HEK293 (cell line): ENCODE results near the gene PTGER3.

ENCODE experiments used
- CTCF ChIA-PET: fragments of 350-600 bp; formaldehyde crosslinking; extraction: SDS; loops from one replicate; lab custom pipeline; 2021; ENCODE audit warnings: antibody characterized with exemption; lab: Yijun Ruan, JAX
- POLR2A ChIA-PET: fragments of 300-600 bp; formaldehyde crosslinking; extraction: SDS; loops from one replicate; lab custom pipeline; 2020; ENCODE audit warnings: antibody characterized with exemption, inconsistent platforms; lab: Yijun Ruan, JAX
- H3K27ac ChIP-seq: fragments of 200-500 bp; sonication (Bioruptor generic); 2 replicates; pipeline ENCODE4 v1.5.1; 2014; ENCODE audit warnings: low read depth, low read length, control low read depth, inconsistent platforms; ENCODE audit errors: extremely low read depth
- H3K36me3 ChIP-seq, 2 experiments: fragments of 200-500 bp in 1 of 2; sonication (Bioruptor generic) in 1 of 2; 1 replicate in 1 of 2; 2 replicates in 1 of 2; pipeline ENCODE4 v1.5.1; 2014 to 2017; ENCODE audit warnings: inconsistent platforms in 2 of 2, low read length in 2 of 2; ENCODE audit not compliant: control insufficient read depth in 2 of 2, insufficient read depth in 1 of 2
- H3K4me1 ChIP-seq: fragments of 200-500 bp; sonication (Bioruptor generic); 2 replicates; pipeline ENCODE4 v1.5.1; 2014; ENCODE audit warnings: mild to moderate bottlenecking, low read length, inconsistent platforms; ENCODE audit not compliant: control insufficient read depth, insufficient read depth
- H3K4me3 ChIP-seq: 2 replicates; pipeline ENCODE4 v1.5.1; 2011; ENCODE audit warnings: low read depth, mild to moderate bottlenecking, control low read depth, low read length, moderate library complexity
- H3K9me3 ChIP-seq: fragments of 200-500 bp; sonication (Bioruptor generic); 2 replicates; pipeline ENCODE4 v1.5.1; 2014; ENCODE audit warnings: low read depth, low read length, inconsistent platforms; ENCODE audit not compliant: control insufficient read depth, insufficient read depth
- MZF1 ChIP-seq: fragments of 450-650 bp; formaldehyde crosslinking; IDR thresholded peaks from 2 replicates; pipeline ENCODE4 v1.5.1; 2017; ENCODE audit warnings: missing biosample characterization, missing genetic modification characterization, borderline replicate concordance
- REPIN1 ChIP-seq: fragments of 450-650 bp; formaldehyde crosslinking; IDR thresholded peaks from 2 replicates; pipeline ENCODE4 v1.5.1; 2017; ENCODE audit warnings: missing biosample characterization, missing genetic modification characterization, low read depth
- ZBTB44 ChIP-seq: fragments of 450-650 bp; IDR thresholded peaks from 2 replicates; pipeline ENCODE4 v1.5.1; 2018; ENCODE audit warnings: missing biosample characterization, mild to moderate bottlenecking, missing genetic modification characterization
- ZBTB8A ChIP-seq: fragments of 450-650 bp; formaldehyde crosslinking; IDR thresholded peaks from 2 replicates; pipeline ENCODE4 v1.5.1; 2016; ENCODE audit warnings: missing biosample characterization, missing genetic modification characterization
- ZNF133 ChIP-seq: fragments of 450-650 bp; formaldehyde crosslinking; IDR thresholded peaks from 2 replicates; pipeline ENCODE4 v1.5.1; 2016; ENCODE audit warnings: missing biosample characterization, missing genetic modification characterization
- ZNF138 ChIP-seq: fragments of 450-650 bp; formaldehyde crosslinking; IDR thresholded peaks from 2 replicates; pipeline ENCODE4 v1.5.1; 2016; ENCODE audit warnings: missing biosample characterization, missing genetic modification characterization, borderline replicate concordance
- ZNF223 ChIP-seq: fragments of 450-650 bp; formaldehyde crosslinking; IDR thresholded peaks from 2 replicates; pipeline ENCODE4 v1.5.1; 2016; ENCODE audit warnings: missing biosample characterization, missing genetic modification characterization
- ZNF324 ChIP-seq: fragments of 450-650 bp; formaldehyde crosslinking; IDR thresholded peaks from 2 replicates; pipeline ENCODE4 v1.5.1; 2016; ENCODE audit warnings: missing biosample characterization, missing genetic modification characterization
- ZNF423 ChIP-seq: fragments of 450-650 bp; formaldehyde crosslinking; IDR thresholded peaks from 2 replicates; pipeline ENCODE4 v1.5.1; 2016; ENCODE audit warnings: missing biosample characterization, missing genetic modification characterization
- ZNF501 ChIP-seq: fragments of 450-650 bp; formaldehyde crosslinking; IDR thresholded peaks from 2 replicates; pipeline ENCODE4 v1.5.1; 2016; ENCODE audit warnings: missing biosample characterization, missing genetic modification characterization
- ZNF707 ChIP-seq: fragments of 450-650 bp; formaldehyde crosslinking; IDR thresholded peaks from 2 replicates; pipeline ENCODE4 v1.5.1; 2016; ENCODE audit warnings: missing biosample characterization, missing genetic modification characterization
- ZNF76 ChIP-seq: fragments of 450-650 bp; formaldehyde crosslinking; IDR thresholded peaks from 2 replicates; pipeline ENCODE4; 2016; ENCODE audit warnings: low read depth, missing biosample characterization, missing genetic modification characterization, borderline replicate concordance
- ZSCAN16 ChIP-seq: fragments of 450-650 bp; formaldehyde crosslinking; IDR thresholded peaks from 2 replicates; pipeline ENCODE4 v1.5.1; 2016; ENCODE audit warnings: missing biosample characterization, missing genetic modification characterization
- ZSCAN4 ChIP-seq: fragments of 450-650 bp; formaldehyde crosslinking; IDR thresholded peaks from 2 replicates; pipeline ENCODE4 v1.5.1; 2017; ENCODE audit warnings: missing biosample characterization, missing genetic modification characterization
- TF ChIP-seq, protein P1 (sequence below): fragments of 450-650 bp; formaldehyde crosslinking; IDR thresholded peaks from 2 replicates; pipeline ENCODE4 v1.5.1; 2016; ENCODE audit warnings: missing biosample characterization, missing genetic modification characterization, borderline replicate concordance
- TF ChIP-seq, protein P2 (sequence below): fragments of 450-650 bp; formaldehyde crosslinking; IDR thresholded peaks from 2 replicates; pipeline ENCODE4 v1.5.1; 2016; ENCODE audit warnings: missing biosample characterization, missing genetic modification characterization
- TF ChIP-seq, protein P3 (sequence below): fragments of 450-650 bp; formaldehyde crosslinking; IDR thresholded peaks from 2 replicates; pipeline ENCODE4 v1.5.1; 2017; ENCODE audit warnings: missing biosample characterization, missing genetic modification characterization

Gene PTGER3

DNA sequence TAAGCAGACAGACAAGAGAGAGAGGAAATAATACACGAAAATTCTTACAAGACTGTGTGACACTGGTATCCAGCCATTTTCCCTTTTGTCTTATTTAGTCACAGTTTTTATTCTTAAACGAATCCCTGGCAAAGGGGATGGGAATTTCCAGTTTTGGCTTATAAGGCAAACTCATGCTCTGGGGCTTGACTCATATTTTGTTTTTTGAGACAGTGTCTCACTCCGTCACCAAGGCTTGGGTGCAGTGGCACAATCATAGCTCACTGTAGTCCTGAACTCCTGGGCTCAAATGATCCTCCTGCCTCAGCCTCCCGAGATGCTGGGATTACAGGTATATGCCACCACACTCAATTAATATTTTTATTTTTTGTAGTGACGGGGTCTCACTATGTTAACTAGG, 31.9 kb downstream of the PTGER3 start:
- no peaks in the 10 kb centered on the region for H3K9me3 ChIP-seq
- POLR2A ChIA-PET = no interaction called here
- H3K27ac ChIP-seq = no peak overlapping the region
- no peaks in the 10 kb centered on the region for H3K4me1 ChIP-seq
- TF ChIP-seq ZNF324 (tag by site-specific recombination) = no peak
- TF ChIP-seq, all 188 proteins: peak for 0
- Histone ChIP-seq H3K4me3 (no peak overlapping the region), H3K36me3 (no peaks in the 10 kb centered on the region)
- CTCF ChIA-PET = interaction anchor here (0.7 to 1.3 kb wide), 2 partner anchors 11 to 28 kb away, joined by 3 to 5 read pairs; no protein-coding TSS in a partner anchor

DNA sequence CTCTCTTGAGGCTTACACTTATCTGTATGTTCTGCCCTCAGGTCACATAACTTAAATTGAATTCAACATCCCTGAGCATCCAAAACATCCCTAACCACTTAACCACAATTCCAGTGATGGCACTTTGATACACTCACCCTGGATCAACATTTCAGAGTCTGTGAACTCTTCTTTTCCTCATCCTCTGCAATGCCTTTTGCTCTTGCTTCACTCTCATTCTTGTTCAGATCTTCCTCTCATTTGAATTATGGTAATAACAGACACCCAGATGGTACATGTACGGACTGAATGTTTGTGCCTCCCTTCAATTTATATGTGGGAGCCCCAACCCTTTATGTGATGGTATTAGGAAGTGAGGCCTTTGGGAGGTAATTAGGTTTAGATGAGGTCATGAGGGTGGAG, 33.4 kb downstream of the PTGER3 start:
- H3K9me3 ChIP-seq = no peaks in the 10 kb centered on the region
- no peak overlapping the region for H3K4me3 ChIP-seq
- ChIA-PET CTCF (interaction anchor here (0.9 kb wide), 1 partner anchor 36 kb away, joined by 3 read pairs; no protein-coding TSS in a partner anchor), POLR2A (no interaction called here)
- H3K36me3 ChIP-seq = no peaks in the 10 kb centered on the region
- no peaks in the 10 kb centered on the region for H3K4me1 ChIP-seq
- H3K27ac ChIP-seq = no peak overlapping the region
- TF ChIP-seq ZBTB44 (tag by site-specific recombination) = no peak

- H3K27ac ChIP-seq = no peak overlapping the region
- no peak overlapping the region for H3K4me3 ChIP-seq
- no peaks in the 10 kb centered on the region for H3K9me3 ChIP-seq
- ChIA-PET POLR2A (no interaction called here), CTCF (no interaction called here)
- TF ChIP-seq ZNF501 (tag by site-specific recombination) = no peak
- no peaks in the 10 kb centered on the region for H3K4me1 ChIP-seq
- H3K36me3 ChIP-seq = no peaks in the 10 kb centered on the region
Measured at GRCh38 chr1:71002709-71003475, 44.7 kb downstream of the PTGER3 start.

- no peaks in the 10 kb centered on the region for H3K9me3 ChIP-seq
- no peaks in the 10 kb centered on the region for H3K4me1 ChIP-seq
- H3K36me3 ChIP-seq = no peaks in the 10 kb centered on the region
- H3K4me3 ChIP-seq = no peak overlapping the region
- POLR2A ChIA-PET = no interaction called here
- CTCF ChIA-PET = no interaction called here
- H3K27ac ChIP-seq = no peak overlapping the region
- no peak for TF ChIP-seq MZF1 (tag by site-specific recombination)
- no peak for TF ChIP-seq ZBTB8A (tag by site-specific recombination)
- TF ChIP-seq ZNF138 (tag by site-specific recombination) = no peak
- no peak for TF ChIP-seq REPIN1
- TF ChIP-seq, protein P1, sequence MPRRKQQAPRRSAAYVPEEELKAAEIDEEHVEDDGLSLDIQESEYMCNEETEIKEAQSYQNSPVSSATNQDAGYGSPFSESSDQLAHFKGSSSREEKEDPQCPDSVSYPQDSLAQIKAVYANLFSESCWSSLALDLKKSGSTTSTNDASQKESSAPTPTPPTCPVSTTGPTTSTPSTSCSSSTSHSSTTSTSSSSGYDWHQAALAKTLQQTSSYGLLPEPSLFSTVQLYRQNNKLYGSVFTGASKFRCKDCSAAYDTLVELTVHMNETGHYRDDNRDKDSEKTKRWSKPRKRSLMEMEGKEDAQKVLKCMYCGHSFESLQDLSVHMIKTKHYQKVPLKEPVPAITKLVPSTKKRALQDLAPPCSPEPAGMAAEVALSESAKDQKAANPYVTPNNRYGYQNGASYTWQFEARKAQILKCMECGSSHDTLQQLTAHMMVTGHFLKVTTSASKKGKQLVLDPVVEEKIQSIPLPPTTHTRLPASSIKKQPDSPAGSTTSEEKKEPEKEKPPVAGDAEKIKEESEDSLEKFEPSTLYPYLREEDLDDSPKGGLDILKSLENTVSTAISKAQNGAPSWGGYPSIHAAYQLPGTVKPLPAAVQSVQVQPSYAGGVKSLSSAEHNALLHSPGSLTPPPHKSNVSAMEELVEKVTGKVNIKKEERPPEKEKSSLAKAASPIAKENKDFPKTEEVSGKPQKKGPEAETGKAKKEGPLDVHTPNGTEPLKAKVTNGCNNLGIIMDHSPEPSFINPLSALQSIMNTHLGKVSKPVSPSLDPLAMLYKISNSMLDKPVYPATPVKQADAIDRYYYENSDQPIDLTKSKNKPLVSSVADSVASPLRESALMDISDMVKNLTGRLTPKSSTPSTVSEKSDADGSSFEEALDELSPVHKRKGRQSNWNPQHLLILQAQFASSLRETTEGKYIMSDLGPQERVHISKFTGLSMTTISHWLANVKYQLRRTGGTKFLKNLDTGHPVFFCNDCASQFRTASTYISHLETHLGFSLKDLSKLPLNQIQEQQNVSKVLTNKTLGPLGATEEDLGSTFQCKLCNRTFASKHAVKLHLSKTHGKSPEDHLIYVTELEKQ (tag by site-specific recombination) = no peak
- TF ChIP-seq, protein P2, sequence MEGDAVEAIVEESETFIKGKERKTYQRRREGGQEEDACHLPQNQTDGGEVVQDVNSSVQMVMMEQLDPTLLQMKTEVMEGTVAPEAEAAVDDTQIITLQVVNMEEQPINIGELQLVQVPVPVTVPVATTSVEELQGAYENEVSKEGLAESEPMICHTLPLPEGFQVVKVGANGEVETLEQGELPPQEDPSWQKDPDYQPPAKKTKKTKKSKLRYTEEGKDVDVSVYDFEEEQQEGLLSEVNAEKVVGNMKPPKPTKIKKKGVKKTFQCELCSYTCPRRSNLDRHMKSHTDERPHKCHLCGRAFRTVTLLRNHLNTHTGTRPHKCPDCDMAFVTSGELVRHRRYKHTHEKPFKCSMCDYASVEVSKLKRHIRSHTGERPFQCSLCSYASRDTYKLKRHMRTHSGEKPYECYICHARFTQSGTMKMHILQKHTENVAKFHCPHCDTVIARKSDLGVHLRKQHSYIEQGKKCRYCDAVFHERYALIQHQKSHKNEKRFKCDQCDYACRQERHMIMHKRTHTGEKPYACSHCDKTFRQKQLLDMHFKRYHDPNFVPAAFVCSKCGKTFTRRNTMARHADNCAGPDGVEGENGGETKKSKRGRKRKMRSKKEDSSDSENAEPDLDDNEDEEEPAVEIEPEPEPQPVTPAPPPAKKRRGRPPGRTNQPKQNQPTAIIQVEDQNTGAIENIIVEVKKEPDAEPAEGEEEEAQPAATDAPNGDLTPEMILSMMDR (tag by site-specific recombination) = no peak
- TF ChIP-seq, protein P3, sequence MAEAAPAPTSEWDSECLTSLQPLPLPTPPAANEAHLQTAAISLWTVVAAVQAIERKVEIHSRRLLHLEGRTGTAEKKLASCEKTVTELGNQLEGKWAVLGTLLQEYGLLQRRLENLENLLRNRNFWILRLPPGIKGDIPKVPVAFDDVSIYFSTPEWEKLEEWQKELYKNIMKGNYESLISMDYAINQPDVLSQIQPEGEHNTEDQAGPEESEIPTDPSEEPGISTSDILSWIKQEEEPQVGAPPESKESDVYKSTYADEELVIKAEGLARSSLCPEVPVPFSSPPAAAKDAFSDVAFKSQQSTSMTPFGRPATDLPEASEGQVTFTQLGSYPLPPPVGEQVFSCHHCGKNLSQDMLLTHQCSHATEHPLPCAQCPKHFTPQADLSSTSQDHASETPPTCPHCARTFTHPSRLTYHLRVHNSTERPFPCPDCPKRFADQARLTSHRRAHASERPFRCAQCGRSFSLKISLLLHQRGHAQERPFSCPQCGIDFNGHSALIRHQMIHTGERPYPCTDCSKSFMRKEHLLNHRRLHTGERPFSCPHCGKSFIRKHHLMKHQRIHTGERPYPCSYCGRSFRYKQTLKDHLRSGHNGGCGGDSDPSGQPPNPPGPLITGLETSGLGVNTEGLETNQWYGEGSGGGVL = no peak
- no peak for TF ChIP-seq ZNF707
- TF ChIP-seq ZNF76 (tag by site-specific recombination) = no peak
- no peak for TF ChIP-seq ZNF423 (tag by site-specific recombination)
- TF ChIP-seq ZNF223 (tag by site-specific recombination) = no peak
- TF ChIP-seq ZSCAN4 (tag by site-specific recombination) = no peak
- no peak for TF ChIP-seq ZSCAN16 (tag by site-specific recombination)
- no peak for TF ChIP-seq ZNF133 (tag by site-specific recombination)
Measured at GRCh38 chr1:71001624-71002023, 46.0 kb downstream of the PTGER3 start.
